Bronchial epithelial cell (primary cell): ENCODE data around the gene SENP8. TPM values are rescaled to one million over a fixed set of nuclear protein-coding genes. Genes with fewer than 3 reads are reported as not detected.

Experiments used
- DNase-seq: peaks from one replicate; pipeline ENCODE4 v3.0.0-alpha.2; 2010; ENCODE audit warnings: low read depth
- FAIRE-seq: peaks from 2 replicates; lab custom pipeline; 2011; peaks lifted over from hg19 to GRCh38; lab: Jason Lieb, UNC
- H3K27me3 ChIP-seq: 2 replicates; pipeline ENCODE4 v1.5.1; 2011; ENCODE audit warnings: low read length; ENCODE audit not compliant: control insufficient read depth, insufficient read depth
- H3K36me3 ChIP-seq: 2 replicates; pipeline ENCODE4 v1.5.1; 2011; ENCODE audit warnings: low read length; ENCODE audit not compliant: control insufficient read depth, insufficient read depth
- H3K4me3 ChIP-seq: 2 replicates; pipeline ENCODE4 v1.5.1; 2011; ENCODE audit warnings: mild to moderate bottlenecking, low read depth, low read length, control low read depth
- CTCF ChIP-seq: IDR thresholded peaks from 2 replicates; pipeline ENCODE4 v1.5.1; 2011; ENCODE audit warnings: mild to moderate bottlenecking, moderate library complexity, low read length, control low read depth, inconsistent platforms; ENCODE audit not compliant: insufficient read depth, severe bottlenecking
- total RNA-seq: library from RNA; depleted of rRNA; stranded (reverse); fragments of >200 nt; gene quantifications from 2 replicates; pipeline ENCODE4 v1.2.1, GENCODE V29; 2014

Gene SENP8
- total RNA-seq, 1 donor from 2014 or later: 1.1 TPM

GRCh38 chr15:72160696-72161245, 42.6 kb downstream of the SENP8 start:
- no peaks in the 10 kb centered on the region for H3K27me3 ChIP-seq
- TF ChIP-seq CTCF: no peak
- no peak overlapping the region for H3K4me3 ChIP-seq
- DNase-seq (no peak), FAIRE-seq (peak; percentile 58)
- H3K36me3 ChIP-seq: peaks cover 2% of the 10 kb centered on the region

GRCh38 chr15:72161361-72162132, 43.3 kb downstream of the SENP8 start:
- FAIRE-seq (no peak), DNase-seq (no peak)
- no peak for TF ChIP-seq CTCF
- H3K4me3 ChIP-seq: no peak overlapping the region
- H3K36me3 ChIP-seq: peaks cover 2% of the 10 kb centered on the region
- H3K27me3 ChIP-seq: no peaks in the 10 kb centered on the region

- no peak for DNase-seq
- Histone ChIP-seq H3K27me3 (no peaks in the 10 kb centered on the region), H3K4me3 (no peak overlapping the region), H3K36me3 (peaks cover 2% of the 10 kb centered on the region)
- no peak for FAIRE-seq
- TF ChIP-seq CTCF: no peak
These were observed 44.4 kb downstream of the SENP8 start for GRCh38 chr15:72162569-72162968.

GRCh38 chr15:72163719-72164118, 45.5 kb downstream of the SENP8 start:
- Histone ChIP-seq H3K27me3 (no peaks in the 10 kb centered on the region), H3K4me3 (no peak overlapping the region), H3K36me3 (peaks cover 2% of the 10 kb centered on the region)
- TF ChIP-seq CTCF: no peak
- DNase-seq: no peak
- no peak for FAIRE-seq

GRCh38 chr15:72166716-72167417, 48.7 kb downstream of the SENP8 start:
- DNase-seq: no peak
- Histone ChIP-seq H3K36me3 (no peaks in the 10 kb centered on the region), H3K4me3 (no peak overlapping the region), H3K27me3 (no peaks in the 10 kb centered on the region)
- peak; percentile 62 for FAIRE-seq
- no peak for TF ChIP-seq CTCF
